Measurements from ENCODE around the gene PIGA.
"Not testable (repeated sequence)": the region's sequence is repeated elsewhere in the genome, so short reads cannot be mapped to it uniquely, and the experiment has no call there.

The PIGA gene

GRCh38 chrX:15320297-15320696, 15.0 kb downstream of the PIGA start:
- no peak for DNase-seq

GRCh38 chrX:15319075-15319474, 16.2 kb downstream of the PIGA start:
- DNase-seq: no peak

- no peak for DNase-seq
These were observed 19.8 kb downstream of the PIGA start, which contains the start of gene ASB11 for GRCh38 chrX:15315509-15315908. ASB11 (minus strand) TSS chrX:15315640; CDS start chrX:15315605, 35 bp downstream.

GRCh38 chrX:15314472-15314871, 20.9 kb downstream of the PIGA start:
- DNase-seq: no peak

- no peak for DNase-seq
These were observed 24.2 kb downstream of the PIGA start for GRCh38 chrX:15311119-15311518.

- no peak for DNase-seq
These were observed 25.2 kb downstream of the PIGA start for GRCh38 chrX:15310117-15310516.

GRCh38 chrX:15305899-15306298, 29.4 kb downstream of the PIGA start:
- not testable (repeated sequence) for DNase-seq

GRCh38 chrX:15301924-15302323, 33.4 kb downstream of the PIGA start:
- DNase-seq: no peak

GRCh38 chrX:15299941-15300851, 35.1 kb downstream of the PIGA start:
- DNase-seq: no peak

GRCh38 chrX:15298780-15299179, 36.5 kb downstream of the PIGA start:
- no peak for DNase-seq

- DNase-seq: no peak
These were observed 37.1 kb downstream of the PIGA start for GRCh38 chrX:15298201-15298600.

- no peak for DNase-seq
These were observed 41.9 kb downstream of the PIGA start for GRCh38 chrX:15293451-15293850.

- no peak for DNase-seq
These were observed 42.5 kb downstream of the PIGA start for GRCh38 chrX:15292861-15293260.

GRCh38 chrX:15277604-15278003, 57.7 kb downstream of the PIGA start:
- DNase-seq: no peak

- no peak for DNase-seq
These were observed 60.4 kb downstream of the PIGA start for GRCh38 chrX:15274946-15275345.

GRCh38 chrX:15273275-15273674, 62.0 kb downstream of the PIGA start:
- not testable (repeated sequence) for DNase-seq

- DNase-seq: no peak
These were observed 63.6 kb downstream of the PIGA start for GRCh38 chrX:15271757-15272156.

- no peak for DNase-seq
These were observed 65.5 kb downstream of the PIGA start, which contains the start of gene ASB9 for GRCh38 chrX:15269618-15270521. ASB9 (minus strand) TSS chrX:15270083; CDS start chrX:15269874, 209 bp downstream.

Data from cerebellar nuclear complex (tissue), 1 donor.